Lung microvascular endothelial cell (primary cell): ENCODE results near the gene CACNA1S. TPM values are rescaled to one million over a fixed set of nuclear protein-coding genes. Genes with fewer than 3 reads are reported as not detected.
A peak's percentile ranks its signal among the peaks of the same experiment; 100 is the strongest.

Experiments used
- DNase-seq, 2 donors: peaks; one replicate each; pipeline versions ENCODE4 v3.0.0 to v3.0.0-alpha.2; 2010; ENCODE audit warnings: low read depth in 2 of 2
- total RNA-seq: library from RNA; depleted of rRNA; stranded (reverse); fragments of >200 nt; gene quantifications from 2 replicates; pipeline ENCODE4 v1.2.1, GENCODE V29; 2014

CACNA1S gene
- total RNA-seq, 1 donor from 2014 or later = not detected

DNA sequence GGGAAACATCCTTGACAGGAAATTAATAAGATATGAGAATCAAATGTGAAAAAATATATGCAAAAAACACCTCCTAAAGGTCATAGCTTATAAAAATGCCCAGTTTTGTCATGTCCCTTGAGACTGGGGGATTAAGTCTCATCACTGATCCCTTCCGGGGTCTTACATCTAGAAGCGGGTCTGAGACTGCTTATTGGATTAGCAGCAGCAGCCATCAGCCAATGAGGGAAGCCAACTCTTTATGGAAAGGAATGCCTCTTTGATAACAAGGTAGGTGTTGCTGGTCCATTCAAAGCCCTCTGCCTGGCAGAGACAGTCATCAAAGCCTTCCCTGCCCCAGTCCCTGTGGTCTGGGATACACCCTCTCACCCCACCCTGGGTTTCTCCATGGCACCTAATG, 3.9 kb upstream of the CACNA1S start:
- no peak for DNase-seq

DNA sequence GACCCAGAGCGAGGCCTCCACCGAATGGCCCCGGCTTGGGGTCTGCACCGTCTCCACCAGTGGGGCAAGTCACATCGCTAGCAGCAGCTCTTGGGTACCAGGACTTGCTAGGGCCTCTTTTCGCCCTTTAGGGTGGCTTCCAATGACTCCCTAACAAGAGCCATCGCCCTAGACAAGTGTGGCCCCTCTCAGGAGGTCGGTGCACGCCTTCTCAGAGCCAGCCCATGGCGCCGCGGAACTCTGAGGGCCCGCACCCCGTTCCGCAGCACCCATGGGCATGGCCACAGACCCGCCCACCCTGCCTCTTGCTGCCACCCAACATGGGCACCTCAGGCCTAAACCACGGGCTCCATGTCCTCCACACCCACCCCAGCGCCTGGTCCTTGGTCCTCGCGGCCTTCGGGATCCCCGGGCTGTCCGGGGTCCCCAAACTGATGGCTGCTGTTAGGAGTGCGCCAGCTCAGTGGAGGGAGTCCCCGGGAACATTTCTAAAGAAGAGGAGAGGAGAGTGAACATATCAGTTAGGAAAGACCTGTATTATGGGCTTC, 3.2 kb upstream of the CACNA1S start:
- DNase-seq = no peak

- DNase-seq = peak; percentile 72 to 86
These were observed 2.3 kb upstream of the CACNA1S start for GRCh38 chr1:201114245-201115131.

GRCh38 chr1:201113451-201114244, 1.4 kb upstream of the CACNA1S start:
- no peak for DNase-seq

DNA sequence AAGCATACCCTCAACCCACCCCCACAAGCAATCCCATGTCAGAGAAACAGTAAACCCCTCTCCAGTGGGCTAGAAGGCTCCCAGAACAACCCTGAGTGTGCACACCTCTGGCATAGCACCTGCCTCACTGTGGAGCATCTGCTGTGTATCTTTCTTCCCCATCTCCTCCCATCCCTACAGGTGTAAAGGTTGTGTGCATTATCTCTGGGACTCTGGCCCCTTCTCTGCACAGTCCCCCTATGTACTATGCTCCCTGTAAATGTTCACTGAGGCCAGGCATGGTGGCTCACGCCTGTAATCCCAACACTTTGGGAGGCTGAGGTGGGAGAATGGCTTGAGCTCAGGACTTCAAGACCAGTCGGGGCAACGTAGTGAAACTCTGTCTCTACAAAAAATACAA, 700 bp upstream of the CACNA1S start:
- DNase-seq = no peak

- no peak for DNase-seq
These were observed 554 bp downstream of the CACNA1S start for GRCh38 chr1:201111672-201112071.

- no peak for DNase-seq
These were observed 1.1 kb downstream of the CACNA1S start for GRCh38 chr1:201111156-201111555.

GRCh38 chr1:201110616-201111015, 1.6 kb downstream of the CACNA1S start:
- no peak for DNase-seq

GRCh38 chr1:201110138-201110537, 2.1 kb downstream of the CACNA1S start:
- no peak for DNase-seq

- no peak for DNase-seq
These were observed 2.6 kb downstream of the CACNA1S start for GRCh38 chr1:201109651-201110050.

DNA sequence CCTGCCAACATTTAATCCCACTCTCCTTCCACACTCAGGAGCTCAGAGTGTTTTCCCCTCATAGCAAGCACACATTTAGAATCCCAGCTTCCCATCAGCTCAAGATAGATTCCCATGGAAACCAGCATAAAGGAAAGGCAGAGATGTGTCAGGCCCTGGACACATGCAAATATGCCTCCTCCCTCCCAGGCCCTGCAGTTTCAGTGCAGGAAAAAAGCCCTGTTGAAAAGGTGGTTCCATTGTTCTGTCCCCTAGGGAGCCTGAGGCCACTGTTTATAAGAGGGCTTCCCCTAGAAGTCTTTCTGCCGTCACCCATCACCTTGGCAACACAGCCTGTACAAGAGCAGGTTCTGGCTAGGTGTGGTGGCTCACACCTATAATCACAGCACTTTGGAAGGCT, 3.6 kb downstream of the CACNA1S start:
- no peak for DNase-seq

GRCh38 chr1:201105688-201106087, 6.5 kb downstream of the CACNA1S start:
- DNase-seq = no peak

DNA sequence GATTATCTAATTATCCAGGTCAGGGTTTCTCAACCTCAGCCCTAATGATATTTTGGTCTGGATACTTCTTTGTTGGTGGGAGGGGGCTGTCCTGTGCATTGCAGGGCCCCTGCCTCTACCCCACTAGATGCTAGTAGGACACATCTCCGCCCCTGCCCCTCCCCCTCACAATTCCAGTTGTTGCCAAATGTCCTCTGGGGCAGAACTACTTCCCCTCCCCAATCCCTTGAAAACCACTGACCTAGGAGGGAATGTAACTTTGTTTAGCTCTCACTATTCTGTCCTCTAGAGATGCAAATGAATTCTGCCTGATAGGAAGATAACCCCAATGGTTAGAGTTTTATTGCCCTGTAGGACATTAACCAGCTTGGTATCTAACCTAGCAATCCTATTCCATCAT, 8.1 kb downstream of the CACNA1S start:
- DNase-seq = no peak

DNA sequence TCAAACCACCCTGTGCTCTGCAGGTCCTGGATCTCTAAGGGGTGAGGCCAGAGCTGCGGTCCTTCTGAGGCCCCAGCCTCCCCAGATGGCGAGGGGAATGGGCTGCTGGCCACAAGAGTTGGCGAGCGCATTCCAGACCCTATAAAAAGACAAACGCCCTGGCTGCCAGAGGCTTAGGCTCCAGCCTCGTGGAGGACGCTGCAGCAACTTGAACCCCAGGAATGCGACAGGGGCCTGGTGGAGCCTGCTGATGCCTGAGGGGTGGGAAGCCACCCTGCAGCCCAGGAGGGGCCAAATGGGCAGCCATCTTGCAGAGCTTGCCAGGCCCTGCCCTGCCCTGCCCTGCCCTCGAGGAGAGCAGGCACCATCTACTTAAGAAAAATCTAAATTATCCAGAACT, 8.6 kb downstream of the CACNA1S start:
- DNase-seq = no peak

DNA sequence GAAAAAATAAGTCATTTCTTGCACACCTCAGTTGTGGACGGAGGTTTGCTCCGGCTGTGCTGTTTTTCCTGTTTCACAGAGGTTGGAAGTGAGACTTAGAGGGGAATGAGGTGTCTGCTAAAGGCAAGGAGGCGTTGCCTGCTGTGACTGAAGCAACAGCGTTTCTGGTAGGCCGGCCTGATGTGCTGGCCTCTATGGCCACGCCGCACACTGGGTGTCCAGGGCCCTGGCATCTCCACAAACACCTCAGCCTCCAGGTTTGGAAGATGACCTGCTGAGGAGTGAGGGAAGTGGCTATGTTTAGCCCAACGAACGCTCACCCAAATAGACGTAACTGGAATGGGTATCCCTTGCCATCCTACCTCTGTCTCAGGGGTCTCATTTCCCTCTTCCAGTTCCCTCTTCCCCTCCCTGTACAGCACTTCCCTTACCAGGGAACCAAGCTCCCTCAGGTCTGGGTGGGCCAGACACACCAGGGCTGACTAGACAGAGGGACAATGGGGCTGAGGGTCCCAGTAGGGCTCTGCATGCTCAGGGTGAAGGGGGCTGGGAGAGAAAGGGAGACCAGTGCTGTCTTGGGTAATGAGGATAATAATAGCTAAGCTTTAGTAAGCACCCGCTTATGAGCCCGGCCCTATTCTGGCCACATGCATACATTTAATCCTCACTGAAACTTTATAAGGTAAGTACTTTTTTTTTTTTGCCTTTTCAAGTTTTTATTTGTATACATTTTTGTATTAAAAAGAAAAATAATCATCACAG, 11.9 kb downstream of the CACNA1S start:
- no peak for DNase-seq

GRCh38 chr1:201098992-201099677, 13.1 kb downstream of the CACNA1S start:
- no peak for DNase-seq

DNA sequence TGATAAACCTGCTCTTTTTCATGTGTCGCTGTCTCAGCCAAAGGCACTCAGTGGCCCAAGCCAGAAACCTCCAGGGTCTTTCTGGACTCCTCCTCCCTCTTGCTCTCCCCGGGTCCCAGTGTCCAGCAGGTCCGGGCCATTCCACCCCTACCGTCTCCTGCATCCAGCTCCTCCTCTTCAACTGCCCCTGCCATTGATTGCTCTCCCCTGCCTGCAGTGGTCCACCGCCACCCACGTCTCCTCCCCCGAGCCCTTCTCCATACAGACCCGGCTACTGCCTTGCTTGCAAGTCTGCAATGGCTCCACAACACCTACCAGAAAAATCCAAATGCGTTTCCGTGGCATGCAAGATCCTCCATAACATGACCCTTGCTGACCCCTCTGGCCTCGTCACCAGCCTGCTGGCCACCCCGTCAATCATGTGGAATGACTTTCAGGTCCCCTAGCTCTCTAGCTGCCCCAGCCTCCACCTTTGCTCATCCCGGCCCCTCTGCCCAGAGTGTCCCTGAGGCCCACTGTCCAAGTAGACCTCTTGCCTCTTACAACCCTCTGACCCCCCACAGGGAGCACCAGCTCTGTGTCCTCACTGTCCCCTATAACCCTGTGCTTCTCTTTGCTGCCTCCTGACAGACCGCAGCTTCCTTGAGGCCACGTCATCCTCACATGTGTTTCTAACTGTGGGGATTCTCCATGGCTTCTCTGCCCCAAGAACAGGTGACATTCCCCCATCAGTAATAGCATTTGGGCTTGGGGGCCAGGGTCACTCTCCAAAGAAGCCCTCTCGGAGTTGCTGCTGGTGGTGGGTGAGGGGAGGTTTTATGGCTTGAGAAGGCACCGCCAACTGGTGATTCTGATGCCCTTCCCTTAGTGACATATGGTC, 15.0 kb downstream of the CACNA1S start:
- no peak for DNase-seq

DNA sequence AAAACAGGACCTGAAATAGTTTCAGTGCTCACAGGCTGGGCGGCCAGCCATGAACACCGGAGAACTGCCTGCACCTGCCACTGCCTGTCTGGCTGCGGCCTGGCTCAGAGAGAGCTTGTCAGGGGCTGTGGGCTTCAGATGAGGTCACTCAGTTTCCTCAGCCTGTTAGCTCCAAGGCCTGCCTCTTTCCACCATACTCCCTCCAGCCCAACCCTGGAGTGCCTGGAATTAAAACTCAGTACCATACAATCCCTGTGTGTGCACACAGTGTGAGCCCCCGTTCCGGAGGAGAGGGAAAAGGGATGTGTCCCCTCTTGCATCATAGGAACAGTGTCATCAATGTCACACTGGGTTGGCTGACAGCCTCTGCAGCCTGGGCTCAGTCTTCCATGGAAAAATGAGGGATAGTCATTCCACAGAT, 16.2 kb downstream of the CACNA1S start:
- DNase-seq = no peak

DNA sequence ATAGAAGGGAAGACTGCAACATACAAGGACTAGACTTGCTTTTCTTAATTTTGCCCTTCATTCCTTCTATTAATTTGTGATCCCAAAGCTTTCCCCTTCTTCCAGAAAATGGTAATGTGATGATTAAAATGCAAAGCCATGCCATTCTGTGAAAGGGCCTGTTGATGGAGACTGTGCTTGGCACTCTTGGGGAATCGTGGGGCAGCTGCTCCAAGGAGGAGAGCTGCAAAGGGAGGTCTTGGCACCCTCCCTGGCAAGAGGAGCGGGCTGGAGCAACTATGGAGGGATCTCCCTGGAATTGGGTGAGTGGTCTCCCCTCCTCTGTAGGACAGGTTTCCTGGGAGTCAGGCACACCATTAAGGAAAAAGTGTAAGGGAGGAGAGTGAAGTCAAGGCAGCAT, 16.6 kb downstream of the CACNA1S start:
- DNase-seq = no peak

- no peak for DNase-seq
These were observed 17.4 kb downstream of the CACNA1S start for GRCh38 chr1:201094832-201095231.
